ENCODE results near the gene TAL1.
A peak's percentile ranks its signal among the peaks of the same experiment; 100 is the strongest.
"Not testable (repeated sequence)": the region's sequence is repeated elsewhere in the genome, so short reads cannot be mapped to it uniquely, and the experiment has no call there.

The TAL1 gene

DNA sequence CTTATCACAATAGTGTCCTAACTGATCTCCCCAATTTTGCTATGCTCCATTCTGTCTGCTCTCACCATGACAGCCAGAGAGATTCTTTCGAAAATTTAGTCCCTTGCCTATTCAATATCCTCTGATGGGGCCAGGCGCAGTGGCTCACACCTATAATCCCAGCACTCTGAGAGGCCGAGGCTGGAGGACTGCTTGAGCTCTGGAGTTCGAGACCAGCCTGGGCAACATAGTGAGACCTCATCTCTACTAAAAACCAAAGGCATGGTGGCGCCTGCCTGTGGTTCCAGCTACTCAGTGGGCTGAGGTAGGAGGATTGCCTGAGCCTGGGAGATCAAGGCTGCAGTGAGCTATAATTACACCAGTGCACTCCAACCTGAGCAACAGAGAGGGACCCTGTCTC lies 26.1 kb downstream of the TAL1 start:
- TF ChIP-seq TAF1 (IDR thresholded peaks at IDR 0.05; ENCODE audit: low read depth, low read length) (no peak), SPI1 (IDR thresholded peaks at IDR 0.05; ENCODE audit: low read depth, low read length) (no peak), POLR2AphosphoS5 (IDR thresholded peaks at IDR 0.05; ENCODE audit: low read depth, low read length) (no peak), POU2F2 (IDR thresholded peaks at IDR 0.05; ENCODE audit: low read depth, low read length) (no peak)
- FAIRE-seq: no peak
- no peak for DNase-seq (ENCODE audit: insufficient read length, low spot score)

DNA sequence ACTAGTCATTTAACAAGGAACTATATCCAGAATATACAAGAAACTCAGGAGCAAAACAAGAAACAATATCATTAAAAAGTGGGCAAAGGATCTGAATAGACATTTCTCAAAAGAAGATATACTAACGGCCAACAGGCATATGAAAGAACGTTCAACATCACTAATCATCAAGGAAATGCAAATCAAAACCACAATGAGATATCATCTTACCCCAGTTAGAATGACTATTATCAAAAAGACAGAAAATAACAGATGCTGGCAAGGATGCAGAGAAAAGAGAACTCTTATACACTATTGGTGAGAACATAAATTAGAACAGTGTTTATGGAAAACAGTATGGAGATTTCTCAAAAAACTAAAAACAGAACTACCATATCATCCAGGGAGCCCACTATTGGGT lies 28.5 kb downstream of the TAL1 start:
- not testable (repeated sequence) for DNase-seq (ENCODE audit: insufficient read length, low spot score); FAIRE-seq

DNA sequence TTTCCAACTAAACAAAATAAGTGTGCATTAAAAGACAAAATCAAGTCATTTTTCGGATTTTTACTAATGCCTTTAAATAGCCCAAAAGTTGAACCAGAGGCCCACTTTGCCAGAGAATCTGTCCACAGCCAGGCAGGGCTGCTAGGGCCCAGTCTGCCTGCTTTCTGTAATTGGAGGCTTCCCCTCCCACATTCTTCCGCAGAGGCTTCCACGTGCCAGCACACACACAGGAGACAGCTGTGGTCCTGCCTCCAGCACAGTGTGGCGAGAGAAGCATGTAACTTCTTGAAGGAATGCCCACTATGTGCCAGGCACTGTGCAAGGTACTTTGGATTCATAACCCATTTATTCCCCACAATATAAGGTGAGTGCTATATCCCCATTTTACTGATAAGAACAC lies 30.8 kb downstream of the TAL1 start:
- DNase-seq (ENCODE audit: insufficient read length, low spot score) (no peak), FAIRE-seq (no peak)
- TF ChIP-seq SPI1 (IDR thresholded peaks at IDR 0.05; ENCODE audit: low read depth, low read length): no peak
- no peak for TF ChIP-seq PAX5 (IDR thresholded peaks at IDR 0.05; ENCODE audit: insufficient read depth, low read length, severe bottlenecking)
- TF ChIP-seq POU2F2 (IDR thresholded peaks at IDR 0.05; ENCODE audit: low read depth, low read length): no peak

DNA sequence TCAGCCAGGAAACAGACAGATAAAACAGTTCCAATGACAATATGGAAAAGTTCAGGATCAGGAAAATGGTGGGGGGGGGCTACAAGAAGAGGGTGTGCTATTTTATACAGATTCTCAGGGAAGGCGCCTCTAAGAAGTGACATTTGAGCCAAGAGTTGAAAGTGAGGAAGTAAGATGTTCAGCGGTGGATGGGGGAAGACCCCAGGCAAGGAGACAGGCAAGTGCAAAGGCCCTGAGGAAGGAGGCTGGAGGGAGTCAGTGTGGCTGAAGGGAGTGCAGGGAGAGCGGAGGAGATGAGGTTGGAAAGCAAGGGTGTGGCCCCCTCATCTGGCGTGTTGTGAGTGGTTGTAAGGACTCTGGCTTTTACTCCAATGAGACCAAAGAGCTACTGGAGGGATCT lies 33.8 kb downstream of the TAL1 start:
- no peak for FAIRE-seq
- DNase-seq (ENCODE audit: insufficient read length, low spot score): no peak
- TF ChIP-seq POU2F2 (IDR thresholded peaks at IDR 0.05; ENCODE audit: low read depth, low read length) (no peak), TAF1 (IDR thresholded peaks at IDR 0.05; ENCODE audit: low read depth, low read length) (no peak)

DNA sequence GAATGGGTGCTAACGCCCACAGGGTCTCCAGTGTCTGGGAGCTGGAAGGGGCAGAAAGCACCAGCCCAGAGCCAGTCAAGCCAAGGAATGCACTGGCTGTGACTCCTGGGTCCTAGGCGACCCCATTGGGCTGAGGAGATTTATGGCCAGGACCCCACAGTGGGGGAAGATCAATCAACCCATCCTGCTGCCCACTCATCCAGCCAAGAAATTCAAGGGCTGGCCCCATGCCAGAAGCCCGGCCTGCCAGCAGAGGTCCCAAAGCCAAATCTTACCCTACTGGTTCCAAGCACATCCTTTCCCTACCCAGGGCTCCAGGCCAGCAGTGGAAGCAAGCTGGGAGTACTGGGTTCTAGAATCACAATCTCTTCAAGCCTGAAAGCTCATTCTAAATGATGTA lies 35.4 kb downstream of the TAL1 start:
- TF ChIP-seq PAX5 (IDR thresholded peaks at IDR 0.05; ENCODE audit: insufficient read depth, low read length, severe bottlenecking) (no peak), POLR2A (IDR thresholded peaks at IDR 0.05; ENCODE audit: low read depth, low read length) (no peak), SPI1 (IDR thresholded peaks at IDR 0.05; ENCODE audit: low read depth, low read length) (no peak), POU2F2 (IDR thresholded peaks at IDR 0.05; ENCODE audit: low read depth, low read length) (no peak), TAF1 (IDR thresholded peaks at IDR 0.05; ENCODE audit: low read depth, low read length) (no peak), POLR2AphosphoS5 (IDR thresholded peaks at IDR 0.05; ENCODE audit: low read depth, low read length) (no peak)
- FAIRE-seq (no peak), DNase-seq (ENCODE audit: insufficient read length, low spot score) (no peak)

DNA sequence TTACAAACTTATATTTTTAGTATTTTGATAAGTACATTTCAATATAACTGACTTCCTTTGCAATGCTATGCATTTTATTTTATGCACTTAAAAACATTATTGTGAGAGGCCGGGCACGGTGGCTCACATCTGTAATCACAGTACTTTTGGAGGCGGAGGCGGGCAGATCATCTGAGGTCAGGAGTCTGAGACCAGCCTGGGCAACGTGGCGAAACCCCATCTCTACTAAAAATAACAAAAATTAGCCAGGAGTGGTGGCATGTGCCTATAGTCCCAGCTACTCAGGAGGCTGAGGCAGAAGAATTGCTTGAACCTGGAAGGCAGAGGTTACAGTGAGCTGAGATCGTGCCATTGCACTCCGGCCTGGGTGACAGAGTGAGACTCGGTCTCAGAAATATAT lies 36.0 kb downstream of the TAL1 start:
- not testable (repeated sequence) for DNase-seq (ENCODE audit: insufficient read length, low spot score); FAIRE-seq

DNA sequence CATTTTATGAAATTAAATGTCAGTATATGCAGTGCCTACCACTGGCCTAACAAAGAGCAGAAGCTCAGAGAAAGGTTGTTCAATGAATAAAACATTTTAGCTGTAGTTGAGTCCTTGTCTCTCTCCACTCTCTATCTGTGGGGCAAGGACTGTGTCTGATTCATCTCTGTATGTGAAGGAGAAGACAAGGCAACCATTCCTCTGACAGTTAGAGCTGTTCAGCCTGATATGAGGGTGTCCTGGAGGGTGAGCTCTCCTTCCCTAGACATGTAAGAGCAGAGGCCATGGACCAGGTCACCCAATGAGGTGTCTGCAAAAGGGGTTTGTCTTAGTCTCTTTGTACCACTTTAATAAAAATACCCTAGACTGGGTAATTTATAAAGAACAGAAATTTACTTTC lies 37.7 kb downstream of the TAL1 start:
- no peak for TF ChIP-seq PAX5 (IDR thresholded peaks at IDR 0.05; ENCODE audit: insufficient read depth, low read length, severe bottlenecking)
- no peak for TF ChIP-seq POU2F2 (IDR thresholded peaks at IDR 0.05; ENCODE audit: low read depth, low read length)
- no peak for TF ChIP-seq SPI1 (IDR thresholded peaks at IDR 0.05; ENCODE audit: low read depth, low read length)
- TF ChIP-seq POLR2A (IDR thresholded peaks at IDR 0.05; ENCODE audit: low read depth, low read length): no peak
- TF ChIP-seq TAF1 (IDR thresholded peaks at IDR 0.05; ENCODE audit: low read depth, low read length): no peak
- TF ChIP-seq POLR2AphosphoS5 (IDR thresholded peaks at IDR 0.05; ENCODE audit: low read depth, low read length): no peak
- DNase-seq (ENCODE audit: insufficient read length, low spot score) (no peak), FAIRE-seq (no peak)

DNA sequence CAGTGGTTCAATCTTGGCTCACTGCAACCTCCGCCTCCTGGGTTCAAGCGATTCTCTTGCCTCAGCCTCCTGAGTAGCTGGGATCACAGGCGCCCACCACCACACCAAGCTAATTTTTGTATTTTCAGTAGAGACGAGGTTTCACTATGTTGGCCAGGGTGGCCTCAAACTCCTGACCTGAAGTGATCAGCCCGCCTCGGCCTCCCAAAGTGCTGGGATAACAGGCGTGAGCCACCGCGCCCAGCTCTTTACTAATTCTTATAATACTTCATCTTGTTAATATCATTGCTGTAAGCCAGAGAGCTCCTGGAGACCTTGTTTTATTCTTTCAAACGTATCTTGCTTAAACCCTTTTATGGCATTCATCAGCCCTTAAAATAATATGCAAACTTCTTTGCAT lies 38.5 kb downstream of the TAL1 start:
- not testable (repeated sequence) for FAIRE-seq; DNase-seq (ENCODE audit: insufficient read length, low spot score)

DNA sequence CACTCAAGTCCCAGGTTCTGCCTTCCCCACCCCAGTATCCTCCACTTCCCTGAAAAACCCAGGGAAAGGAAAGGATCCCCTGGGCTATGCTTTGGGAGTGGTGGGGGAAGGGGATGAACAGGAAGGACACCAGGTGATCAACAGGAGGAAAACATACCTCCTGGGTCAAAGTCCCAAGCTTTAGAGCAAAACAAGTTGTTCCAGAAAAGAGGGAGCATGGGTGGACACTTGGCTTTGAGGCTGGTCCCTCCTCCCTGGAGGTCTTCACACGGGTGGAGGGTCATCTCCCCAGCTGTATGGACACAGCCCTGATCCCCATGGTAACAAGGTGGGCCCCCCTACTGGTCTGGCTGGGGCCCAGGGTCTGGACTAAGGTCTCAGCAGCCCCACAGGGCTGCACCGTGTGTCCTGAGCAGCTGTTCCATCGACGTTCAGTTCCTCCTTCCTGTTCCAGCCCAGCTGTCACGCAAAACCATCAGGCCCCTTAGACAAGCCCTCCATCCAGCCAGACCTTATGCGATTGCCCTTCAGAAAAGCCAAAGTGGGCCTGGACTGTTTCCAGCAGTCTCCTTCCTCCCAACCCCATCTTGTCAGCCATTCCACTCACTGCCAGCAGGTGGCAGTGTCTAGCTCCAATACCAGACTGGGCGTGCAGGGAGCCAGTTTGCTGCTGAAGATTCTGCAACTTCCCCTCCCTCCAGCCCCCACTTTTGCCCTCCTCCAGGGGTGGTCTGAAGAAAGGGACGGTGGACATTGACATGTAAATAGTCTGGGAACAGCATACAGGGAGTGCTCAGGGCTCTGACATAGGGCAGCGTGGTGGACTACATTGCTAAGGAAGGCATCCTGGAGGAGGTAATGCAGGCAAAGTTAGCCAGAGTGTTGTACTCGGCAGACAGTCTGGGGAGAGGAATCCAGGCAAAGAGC lies 39.3 kb downstream of the TAL1 start:
- peak; percentile 62 for DNase-seq (ENCODE audit: insufficient read length, low spot score)
- TF ChIP-seq POLR2A (IDR thresholded peaks at IDR 0.05; ENCODE audit: low read depth, low read length): no peak
- TF ChIP-seq SPI1 (IDR thresholded peaks at IDR 0.05; ENCODE audit: low read depth, low read length): peak; percentile 20; the same call in 1 of the 2 replicates
- peak; percentile 95 for FAIRE-seq

DNA sequence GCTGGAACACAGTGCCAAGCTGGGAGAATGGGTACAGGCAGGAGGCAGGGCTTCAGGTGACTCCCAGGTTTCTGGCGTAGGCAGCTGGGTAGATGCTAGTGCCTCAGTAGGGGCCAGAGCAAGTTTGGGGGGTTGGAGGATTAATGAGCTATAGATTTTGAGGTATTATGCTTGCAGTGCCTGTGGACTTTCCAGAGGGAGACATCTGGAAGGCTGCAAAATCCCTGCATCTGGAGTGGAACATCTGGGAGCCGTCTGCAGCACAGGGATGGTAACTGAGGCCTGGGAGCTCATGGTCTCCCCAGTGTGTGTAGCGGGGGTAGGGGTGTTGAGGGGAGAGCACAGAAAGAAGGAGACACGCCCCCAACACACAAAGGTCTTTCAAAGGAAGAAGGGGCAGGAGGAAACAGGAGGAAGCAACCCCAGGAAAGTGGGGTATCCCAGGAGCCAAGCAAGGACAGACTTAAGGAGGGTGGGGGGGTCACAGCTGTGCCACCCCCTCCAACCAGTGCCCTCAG lies 40.0 kb downstream of the TAL1 start:
- TF ChIP-seq SPI1 (IDR thresholded peaks at IDR 0.05; ENCODE audit: low read depth, low read length): no peak
- TF ChIP-seq POU2F2 (IDR thresholded peaks at IDR 0.05; ENCODE audit: low read depth, low read length): no peak
- no peak for TF ChIP-seq POLR2A (IDR thresholded peaks at IDR 0.05; ENCODE audit: low read depth, low read length)
- no peak for TF ChIP-seq TAF1 (IDR thresholded peaks at IDR 0.05; ENCODE audit: low read depth, low read length)
- DNase-seq (ENCODE audit: insufficient read length, low spot score) (no peak), FAIRE-seq (no peak)

DNA sequence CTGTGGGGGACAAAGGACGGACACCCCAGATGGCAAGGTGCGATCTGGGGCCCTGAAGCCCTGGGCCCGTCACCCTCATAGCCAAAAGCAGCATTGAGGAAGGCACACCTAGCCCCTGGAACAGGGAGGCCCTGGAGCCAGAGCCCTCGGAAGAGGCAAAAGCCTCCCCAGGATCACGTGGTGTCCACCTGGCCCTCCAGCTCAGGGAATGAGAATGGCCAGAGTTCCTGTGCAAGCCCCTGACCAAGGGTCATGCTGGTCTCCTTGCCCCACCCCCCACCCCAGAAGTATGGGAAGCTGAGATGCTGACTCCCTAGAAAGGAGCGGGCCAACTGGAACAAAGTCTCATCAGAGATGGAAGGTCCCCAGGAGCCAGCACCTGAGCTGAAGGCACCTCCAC lies 41.2 kb downstream of the TAL1 start:
- no peak for TF ChIP-seq POLR2AphosphoS5 (IDR thresholded peaks at IDR 0.05; ENCODE audit: low read depth, low read length)
- TF ChIP-seq POLR2A (IDR thresholded peaks at IDR 0.05; ENCODE audit: low read depth, low read length): no peak
- no peak for TF ChIP-seq TAF1 (IDR thresholded peaks at IDR 0.05; ENCODE audit: low read depth, low read length)
- no peak for TF ChIP-seq PAX5 (IDR thresholded peaks at IDR 0.05; ENCODE audit: insufficient read depth, low read length, severe bottlenecking)
- TF ChIP-seq SPI1 (IDR thresholded peaks at IDR 0.05; ENCODE audit: low read depth, low read length): no peak
- TF ChIP-seq POU2F2 (IDR thresholded peaks at IDR 0.05; ENCODE audit: low read depth, low read length): no peak
- no peak for DNase-seq (ENCODE audit: insufficient read length, low spot score)
- FAIRE-seq: no peak
